Measurements from ENCODE around the gene TSPAN12.

Gene TSPAN12

DNA sequence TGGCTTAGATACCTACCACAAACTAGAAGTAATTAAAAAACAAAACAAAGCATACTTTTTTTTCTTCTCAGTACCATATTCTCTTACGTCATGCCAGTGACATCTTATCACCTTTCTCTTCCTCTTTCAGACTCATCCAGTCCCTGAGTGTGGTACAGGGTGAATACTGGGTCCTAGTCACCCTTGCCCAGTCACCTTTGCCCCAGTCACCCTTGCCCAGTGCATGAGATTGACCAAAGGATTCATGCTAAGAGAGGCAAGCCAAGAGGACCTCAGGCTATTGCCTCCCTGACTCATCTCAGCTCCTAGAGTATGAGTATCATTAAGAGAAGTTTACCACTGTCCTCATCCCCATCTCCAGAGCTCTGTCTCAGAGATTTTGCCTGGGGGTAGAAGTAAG lies 10.0 kb upstream of the TSPAN12 start:
- H3K27me3 ChIP-seq (ENCODE audit: control insufficient read depth in 5 of 5, insufficient read depth in 4 of 5, low read length in 5 of 5) = no peaks in the 10 kb centered on the region
- no peak overlapping the region for H3K4me3 ChIP-seq (ENCODE audit: low read depth in 1 of 5, low read length in 5 of 5)
- no peaks in the 10 kb centered on the region for H3K36me3 ChIP-seq (ENCODE audit: control insufficient read depth in 5 of 5, insufficient read depth in 5 of 5, low read length in 5 of 5)
- H3K9ac ChIP-seq (ENCODE audit: low read length in 5 of 5) = no peak overlapping the region
- H3K27ac ChIP-seq (ENCODE audit: low read depth, low read length) = no peak overlapping the region
- H3K9me3 ChIP-seq (ENCODE audit: control insufficient read depth in 5 of 5, low read length in 5 of 5) = no peaks in the 10 kb centered on the region
- peaks cover 0 to 4% (median 0%) of the 10 kb centered on the region in 5 donors for H3K4me1 ChIP-seq (ENCODE audit: control insufficient read depth in 5 of 5, insufficient read depth in 5 of 5, low read length in 5 of 5)

DNA sequence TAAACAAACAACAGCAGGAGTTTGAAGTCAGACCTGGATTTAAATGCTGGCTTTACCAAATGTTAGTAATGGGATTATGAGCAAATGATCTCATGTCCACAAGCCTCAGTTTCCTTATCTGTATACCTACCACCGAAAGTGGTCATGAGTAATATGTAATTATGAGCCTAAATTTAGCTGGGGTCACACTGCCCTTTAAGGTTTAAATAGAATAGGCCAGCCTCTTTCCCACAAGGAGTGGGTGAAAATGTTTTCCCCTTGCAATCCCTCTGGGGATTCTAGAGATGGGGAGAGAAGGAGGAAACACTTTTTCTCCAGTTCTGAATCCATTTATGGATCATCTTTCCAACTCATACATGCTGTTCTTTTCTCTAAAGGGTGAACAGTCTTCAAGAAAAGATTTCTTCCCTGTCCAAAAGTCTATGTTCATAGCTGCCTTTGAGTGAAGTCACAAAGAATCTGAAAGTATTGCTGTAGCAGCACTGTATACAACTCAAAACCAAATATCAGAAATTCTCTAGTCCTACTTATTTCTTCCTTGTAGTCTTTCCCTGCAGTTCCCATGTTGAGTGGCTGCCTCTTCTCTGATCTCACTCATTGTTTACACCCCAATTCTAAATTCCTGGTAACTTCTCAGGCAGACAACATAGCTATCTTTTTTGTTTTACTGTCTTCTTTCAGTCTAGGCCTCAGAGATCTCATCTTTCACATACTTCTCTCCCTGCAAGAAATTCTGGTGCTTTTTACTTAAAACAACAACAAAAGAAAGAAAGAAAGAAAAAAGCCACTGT lies 7.4 kb upstream of the TSPAN12 start:
- H3K27me3 ChIP-seq (ENCODE audit: control insufficient read depth in 5 of 5, insufficient read depth in 4 of 5, low read length in 5 of 5) = peaks cover 0 to 3% (median 0%) of the 10 kb centered on the region in 5 donors
- H3K4me3 ChIP-seq (ENCODE audit: low read depth in 1 of 5, low read length in 5 of 5) = no peak overlapping the region
- no peak overlapping the region for H3K27ac ChIP-seq (ENCODE audit: low read depth, low read length)
- H3K9me3 ChIP-seq (ENCODE audit: control insufficient read depth in 5 of 5, low read length in 5 of 5) = no peaks in the 10 kb centered on the region
- no peak overlapping the region for H3K9ac ChIP-seq (ENCODE audit: low read length in 5 of 5)
- H3K4me1 ChIP-seq (ENCODE audit: control insufficient read depth in 5 of 5, insufficient read depth in 5 of 5, low read length in 5 of 5) = peaks cover 0 to 4% (median 0%) of the 10 kb centered on the region in 5 donors
- no peaks in the 10 kb centered on the region for H3K36me3 ChIP-seq (ENCODE audit: control insufficient read depth in 5 of 5, insufficient read depth in 5 of 5, low read length in 5 of 5)

DNA sequence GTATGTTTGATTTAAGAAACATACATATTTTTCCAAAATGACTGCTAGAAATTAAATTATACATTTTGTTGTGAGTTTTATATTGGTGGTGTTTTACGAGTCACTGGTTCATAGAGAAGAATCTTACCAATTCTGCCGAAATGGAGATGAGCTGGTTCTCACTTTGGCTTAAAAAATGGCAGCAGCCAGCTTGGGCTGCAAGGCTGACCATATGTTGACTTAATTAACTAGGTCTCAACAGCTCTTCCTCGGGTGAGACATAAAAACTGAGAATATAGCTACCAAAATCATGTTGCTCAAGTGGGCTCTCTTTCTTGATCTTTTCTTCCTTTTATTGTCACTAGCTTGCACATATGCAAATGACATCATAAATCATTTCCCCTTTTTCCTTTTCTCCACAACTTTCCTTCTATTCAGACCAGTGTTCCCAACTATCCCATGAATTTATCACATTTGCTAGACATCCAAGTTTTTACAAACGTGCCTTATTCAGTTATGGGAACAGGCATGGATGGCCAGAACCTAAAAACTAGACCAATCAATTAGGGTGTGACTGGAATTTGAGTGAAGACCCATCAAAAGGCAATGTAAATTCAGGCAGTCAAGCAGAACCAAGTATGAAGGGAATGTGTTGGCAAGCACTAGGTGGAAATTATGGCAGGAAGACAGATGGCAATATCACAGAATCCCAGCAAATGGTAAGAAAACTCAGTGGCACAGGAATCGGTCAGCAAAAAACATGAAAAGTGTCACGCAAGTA lies 6.4 kb upstream of the TSPAN12 start:
- Histone ChIP-seq H3K9ac (ENCODE audit: low read length in 5 of 5) (no peak overlapping the region), H3K4me3 (ENCODE audit: low read depth in 1 of 5, low read length in 5 of 5) (no peak overlapping the region), H3K9me3 (ENCODE audit: control insufficient read depth in 5 of 5, low read length in 5 of 5) (no peaks in the 10 kb centered on the region), H3K36me3 (ENCODE audit: control insufficient read depth in 5 of 5, insufficient read depth in 5 of 5, low read length in 5 of 5) (no peaks in the 10 kb centered on the region), H3K27ac (ENCODE audit: low read depth, low read length) (no peak overlapping the region), H3K27me3 (ENCODE audit: control insufficient read depth in 5 of 5, insufficient read depth in 4 of 5, low read length in 5 of 5) (peaks cover 0 to 3% (median 0%) of the 10 kb centered on the region in 5 donors), H3K4me1 (ENCODE audit: control insufficient read depth in 5 of 5, insufficient read depth in 5 of 5, low read length in 5 of 5) (peaks cover 0 to 4% (median 0%) of the 10 kb centered on the region in 5 donors)

DNA sequence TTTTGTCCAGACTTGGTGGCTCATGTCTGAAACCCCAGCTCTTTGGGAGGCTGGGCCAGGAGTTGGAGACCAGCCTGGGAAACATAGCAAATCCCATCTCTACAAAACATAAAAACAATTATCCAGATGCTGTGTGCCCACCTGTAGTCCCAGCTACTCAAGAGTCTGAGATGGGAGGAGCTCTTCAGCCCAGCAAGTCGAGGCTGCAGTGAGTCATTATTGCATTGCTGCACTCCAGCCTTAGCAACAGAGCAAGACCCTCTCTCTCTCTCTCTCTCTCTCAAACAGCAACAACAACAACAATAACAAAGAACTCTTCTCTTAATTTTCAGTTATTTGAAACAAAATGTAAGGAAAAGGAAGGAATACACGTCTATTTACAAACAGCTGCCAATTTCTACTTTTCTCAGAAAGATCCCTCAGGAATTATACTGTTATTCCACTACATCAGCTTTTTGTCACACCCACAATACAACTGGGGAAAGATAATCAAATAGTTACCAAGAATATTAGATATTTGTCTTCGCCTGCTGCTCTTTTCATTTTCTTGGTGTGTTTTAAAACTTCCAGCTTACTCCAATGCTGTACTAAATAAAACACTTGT lies 5.1 kb upstream of the TSPAN12 start:
- Histone ChIP-seq H3K4me3 (ENCODE audit: low read depth in 1 of 5, low read length in 5 of 5) (no peak overlapping the region), H3K4me1 (ENCODE audit: control insufficient read depth in 5 of 5, insufficient read depth in 5 of 5, low read length in 5 of 5) (peaks cover 0 to 11% (median 7%) of the 10 kb centered on the region in 5 donors), H3K9ac (ENCODE audit: low read length in 5 of 5) (no peak overlapping the region), H3K27ac (ENCODE audit: low read depth, low read length) (no peak overlapping the region), H3K27me3 (ENCODE audit: control insufficient read depth in 5 of 5, insufficient read depth in 4 of 5, low read length in 5 of 5) (peaks cover 0 to 3% (median 0%) of the 10 kb centered on the region in 5 donors), H3K9me3 (ENCODE audit: control insufficient read depth in 5 of 5, low read length in 5 of 5) (no peaks in the 10 kb centered on the region), H3K36me3 (ENCODE audit: control insufficient read depth in 5 of 5, insufficient read depth in 5 of 5, low read length in 5 of 5) (no peaks in the 10 kb centered on the region)

DNA sequence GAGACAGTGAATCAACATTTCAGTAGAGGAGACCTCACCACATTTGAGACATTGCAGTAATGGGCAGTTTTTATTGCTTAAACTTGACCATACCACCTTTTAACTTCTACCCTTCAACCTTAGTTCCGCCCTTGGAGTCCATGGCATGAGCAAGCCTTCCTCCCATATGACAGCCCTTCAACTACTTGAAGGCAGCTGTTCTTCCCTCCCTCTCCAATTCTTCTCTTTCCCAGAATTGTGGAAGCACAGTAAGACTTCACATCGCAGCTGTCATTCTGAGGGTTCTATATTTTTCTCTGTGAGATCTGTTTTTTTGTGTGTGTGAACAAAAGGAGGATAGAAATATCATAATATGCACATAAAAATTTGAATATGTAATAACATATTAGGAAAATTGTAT lies 2.2 kb upstream of the TSPAN12 start:
- Histone ChIP-seq H3K4me3 (ENCODE audit: low read depth in 1 of 5, low read length in 5 of 5) (no peak overlapping the region), H3K27me3 (ENCODE audit: control insufficient read depth in 5 of 5, insufficient read depth in 4 of 5, low read length in 5 of 5) (peaks cover 0 to 3% (median 0%) of the 10 kb centered on the region in 5 donors), H3K4me1 (ENCODE audit: control insufficient read depth in 5 of 5, insufficient read depth in 5 of 5, low read length in 5 of 5) (peaks cover 0 to 22% (median 17%) of the 10 kb centered on the region in 5 donors), H3K9me3 (ENCODE audit: control insufficient read depth in 5 of 5, low read length in 5 of 5) (no peaks in the 10 kb centered on the region), H3K9ac (ENCODE audit: low read length in 5 of 5) (no peak overlapping the region), H3K36me3 (ENCODE audit: control insufficient read depth in 5 of 5, insufficient read depth in 5 of 5, low read length in 5 of 5) (no peaks in the 10 kb centered on the region), H3K27ac (ENCODE audit: low read depth, low read length) (no peak overlapping the region)

DNA sequence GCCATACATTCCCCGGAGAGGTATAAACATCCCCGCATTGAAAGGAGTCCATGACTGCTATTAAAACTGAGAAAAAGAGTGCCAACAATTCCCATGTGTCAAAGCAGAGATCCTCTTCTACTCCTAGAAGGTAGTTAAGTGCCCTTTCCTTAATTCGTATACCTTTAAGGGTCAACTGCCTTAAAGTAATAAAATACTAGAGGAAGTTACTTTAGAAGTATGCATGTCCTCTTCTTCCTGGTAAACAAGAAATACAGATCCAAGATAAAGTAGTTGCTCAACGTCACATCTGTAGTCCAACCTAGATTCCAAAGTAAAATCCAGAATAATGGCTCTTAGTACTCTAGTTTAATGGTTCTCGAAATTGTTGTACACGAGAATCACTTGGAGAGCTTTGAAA lies 1.5 kb upstream of the TSPAN12 start:
- no peaks in the 10 kb centered on the region for H3K9me3 ChIP-seq (ENCODE audit: control insufficient read depth in 5 of 5, low read length in 5 of 5)
- H3K36me3 ChIP-seq (ENCODE audit: control insufficient read depth in 5 of 5, insufficient read depth in 5 of 5, low read length in 5 of 5) = no peaks in the 10 kb centered on the region
- H3K27ac ChIP-seq (ENCODE audit: low read depth, low read length) = no peak overlapping the region
- no peak overlapping the region for H3K4me3 ChIP-seq (ENCODE audit: low read depth in 1 of 5, low read length in 5 of 5)
- H3K27me3 ChIP-seq (ENCODE audit: control insufficient read depth in 5 of 5, insufficient read depth in 4 of 5, low read length in 5 of 5) = peaks cover 0 to 3% (median 0%) of the 10 kb centered on the region in 5 donors
- peaks cover 0 to 22% (median 17%) of the 10 kb centered on the region in 5 donors for H3K4me1 ChIP-seq (ENCODE audit: control insufficient read depth in 5 of 5, insufficient read depth in 5 of 5, low read length in 5 of 5)
- H3K9ac ChIP-seq (ENCODE audit: low read length in 5 of 5) = no peak overlapping the region

DNA sequence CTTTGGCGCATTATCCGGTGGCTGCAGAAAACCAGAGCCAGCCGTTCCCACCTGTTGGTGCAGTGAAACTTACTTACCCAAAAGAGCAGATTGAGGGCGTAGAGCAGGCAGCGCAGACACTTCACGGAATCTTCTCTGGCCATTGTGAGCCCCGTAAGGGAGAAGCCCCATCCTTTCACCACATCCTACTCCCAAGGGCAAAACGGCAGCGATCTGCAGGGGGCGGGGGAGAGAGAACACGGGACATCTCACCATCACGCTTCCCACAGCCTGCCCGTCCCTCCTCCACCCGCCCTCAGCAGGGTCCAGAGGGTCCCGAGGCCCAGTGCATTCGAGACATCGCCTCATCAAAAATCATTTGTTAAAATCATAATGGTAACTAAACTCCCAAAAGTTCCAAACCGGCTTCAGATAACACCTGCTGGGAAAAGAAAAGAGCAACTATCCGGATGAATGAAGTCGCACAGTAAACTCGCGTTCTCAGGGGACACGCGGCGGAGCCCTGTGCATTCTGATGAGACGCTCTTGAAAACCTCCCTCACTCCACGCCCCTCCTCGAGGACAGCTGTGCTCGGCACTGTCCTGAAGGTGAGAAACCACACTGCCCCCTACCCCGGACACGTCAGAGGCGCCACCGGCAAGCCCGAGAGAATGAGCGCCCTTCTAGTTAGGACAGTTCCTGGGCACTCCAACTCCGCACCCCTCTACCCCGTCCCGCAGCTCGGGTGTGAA lies 1.2 kb downstream of the TSPAN12 start:
- peak overlapping the region; percentile 72 to 94 (median 82) for H3K4me3 ChIP-seq (ENCODE audit: low read depth in 1 of 5, low read length in 5 of 5)
- H3K9me3 ChIP-seq (ENCODE audit: control insufficient read depth in 5 of 5, low read length in 5 of 5) = no peaks in the 10 kb centered on the region
- peak overlapping the region in 3 of 5 donors; percentile 38 to 77 (median 43) for H3K9ac ChIP-seq (ENCODE audit: low read length in 5 of 5)
- no peak overlapping the region for H3K27ac ChIP-seq (ENCODE audit: low read depth, low read length)
- peaks cover 0 to 19% (median 17%) of the 10 kb centered on the region in 5 donors for H3K4me1 ChIP-seq (ENCODE audit: control insufficient read depth in 5 of 5, insufficient read depth in 5 of 5, low read length in 5 of 5)
- H3K27me3 ChIP-seq (ENCODE audit: control insufficient read depth in 5 of 5, insufficient read depth in 4 of 5, low read length in 5 of 5) = no peaks in the 10 kb centered on the region
- H3K36me3 ChIP-seq (ENCODE audit: control insufficient read depth in 5 of 5, insufficient read depth in 5 of 5, low read length in 5 of 5) = no peaks in the 10 kb centered on the region

DNA sequence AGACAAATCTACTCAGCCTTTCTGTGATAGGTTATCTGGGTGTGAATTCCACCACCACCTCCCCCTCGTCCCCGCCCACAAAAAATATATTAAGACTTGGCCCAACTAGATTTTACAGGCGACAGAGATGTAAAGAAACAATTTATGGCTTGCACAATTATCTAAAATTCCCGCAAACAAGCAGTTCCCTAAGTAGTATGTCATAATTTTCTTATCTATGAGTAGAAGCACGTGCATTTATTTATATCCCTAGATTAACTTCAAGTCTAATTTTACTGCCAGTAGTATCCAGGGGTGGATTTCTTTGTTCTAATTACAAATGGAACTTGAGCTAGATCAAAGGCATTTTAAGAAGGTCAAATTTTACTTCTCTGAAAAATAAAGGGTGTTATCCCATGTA lies 1.7 kb downstream of the TSPAN12 start:
- no peaks in the 10 kb centered on the region for H3K27me3 ChIP-seq (ENCODE audit: control insufficient read depth in 5 of 5, insufficient read depth in 4 of 5, low read length in 5 of 5)
- H3K4me3 ChIP-seq (ENCODE audit: low read depth in 1 of 5, low read length in 5 of 5) = peak overlapping the region; percentile 72 to 94 (median 82)
- peaks cover 0 to 19% (median 17%) of the 10 kb centered on the region in 5 donors for H3K4me1 ChIP-seq (ENCODE audit: control insufficient read depth in 5 of 5, insufficient read depth in 5 of 5, low read length in 5 of 5)
- H3K9me3 ChIP-seq (ENCODE audit: control insufficient read depth in 5 of 5, low read length in 5 of 5) = no peaks in the 10 kb centered on the region
- no peaks in the 10 kb centered on the region for H3K36me3 ChIP-seq (ENCODE audit: control insufficient read depth in 5 of 5, insufficient read depth in 5 of 5, low read length in 5 of 5)
- H3K9ac ChIP-seq (ENCODE audit: low read length in 5 of 5) = no peak overlapping the region
- no peak overlapping the region for H3K27ac ChIP-seq (ENCODE audit: low read depth, low read length)

DNA sequence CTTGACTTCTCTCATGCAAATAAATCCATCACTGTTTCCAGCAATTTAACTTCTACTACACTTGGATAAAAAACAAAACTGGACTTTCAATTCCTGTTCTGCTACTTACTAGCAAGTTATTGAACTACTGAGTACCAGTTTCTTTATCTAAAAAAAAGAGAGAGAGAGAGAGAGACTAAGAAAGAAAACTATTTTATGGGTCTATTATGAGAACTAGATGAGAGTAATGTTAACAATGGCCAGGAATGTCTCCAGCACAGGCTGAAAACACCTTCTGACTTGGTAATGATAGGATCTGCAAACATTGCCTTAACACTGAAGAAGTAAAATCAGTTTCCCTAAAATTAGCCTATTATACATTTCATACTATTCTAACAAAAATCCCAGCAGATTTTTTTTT lies 5.2 kb downstream of the TSPAN12 start:
- Histone ChIP-seq H3K4me3 (ENCODE audit: low read depth in 1 of 5, low read length in 5 of 5) (no peak overlapping the region), H3K9me3 (ENCODE audit: control insufficient read depth in 5 of 5, low read length in 5 of 5) (no peaks in the 10 kb centered on the region), H3K27ac (ENCODE audit: low read depth, low read length) (no peak overlapping the region), H3K4me1 (ENCODE audit: control insufficient read depth in 5 of 5, insufficient read depth in 5 of 5, low read length in 5 of 5) (peaks cover 0 to 14% (median 8%) of the 10 kb centered on the region in 5 donors), H3K9ac (ENCODE audit: low read length in 5 of 5) (no peak overlapping the region), H3K27me3 (ENCODE audit: control insufficient read depth in 5 of 5, insufficient read depth in 4 of 5, low read length in 5 of 5) (no peaks in the 10 kb centered on the region), H3K36me3 (ENCODE audit: control insufficient read depth in 5 of 5, insufficient read depth in 5 of 5, low read length in 5 of 5) (peaks cover 0 to 2% (median 0%) of the 10 kb centered on the region in 5 donors)
